Measurements from ENCODE around the gene DHRSX.
"Not testable (repeated sequence)": the region's sequence is repeated elsewhere in the genome, so short reads cannot be mapped to it uniquely, and the experiment has no call there.

Gene DHRSX, protein sequence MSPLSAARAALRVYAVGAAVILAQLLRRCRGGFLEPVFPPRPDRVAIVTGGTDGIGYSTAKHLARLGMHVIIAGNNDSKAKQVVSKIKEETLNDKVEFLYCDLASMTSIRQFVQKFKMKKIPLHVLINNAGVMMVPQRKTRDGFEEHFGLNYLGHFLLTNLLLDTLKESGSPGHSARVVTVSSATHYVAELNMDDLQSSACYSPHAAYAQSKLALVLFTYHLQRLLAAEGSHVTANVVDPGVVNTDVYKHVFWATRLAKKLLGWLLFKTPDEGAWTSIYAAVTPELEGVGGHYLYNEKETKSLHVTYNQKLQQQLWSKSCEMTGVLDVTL

DNA sequence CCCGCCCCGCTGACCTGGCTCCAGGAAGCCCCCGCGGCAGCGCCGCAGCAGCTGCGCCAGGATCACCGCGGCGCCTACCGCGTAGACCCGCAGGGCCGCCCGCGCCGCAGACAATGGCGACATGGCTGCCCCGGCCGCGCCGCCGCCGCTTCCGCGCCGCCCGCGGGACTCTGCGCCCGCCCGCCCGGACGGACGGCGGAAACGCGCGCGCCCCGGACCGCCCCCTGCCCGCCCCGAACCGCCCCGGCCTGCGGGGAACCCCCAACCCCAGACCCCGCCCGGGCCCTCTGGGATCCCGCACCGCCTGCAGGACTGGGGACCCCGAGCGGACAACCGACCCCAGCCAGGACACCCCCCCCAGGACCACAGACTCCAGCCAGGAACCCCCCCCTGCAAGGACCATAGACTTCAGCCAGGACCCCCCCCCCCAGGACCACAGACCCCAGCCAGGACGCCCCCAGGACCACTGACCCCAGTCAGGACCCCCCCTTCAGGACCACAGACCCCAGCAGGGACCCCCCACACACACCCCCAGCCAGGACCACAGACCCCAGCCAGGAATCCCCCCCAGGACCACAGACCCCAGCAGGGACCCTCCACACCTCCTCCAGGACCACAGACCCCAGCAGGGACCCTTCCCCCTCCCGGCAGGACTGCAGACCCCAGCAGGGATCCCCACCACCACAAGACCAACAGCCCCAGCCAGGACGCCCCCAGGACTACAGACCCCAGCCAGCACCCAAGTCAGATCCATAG lies at the start of gene DHRSX, which contains the start of gene ZBED1:
DHRSX (minus strand) TSS at position 174 of the 756 bp plus-strand sequence; CDS start at position 123, 51 bp downstream.
ZBED1 (minus strand) TSS at position 174 of the 756 bp plus-strand sequence. CDS start 10,257 bp downstream, outside the sequence.
- DNase-seq (ENCODE audit: extremely low spot score, insufficient read length, low read depth) (peak; percentile 63), FAIRE-seq (no peak)

- FAIRE-seq = peak; percentile 41
- no peak for DNase-seq (ENCODE audit: extremely low spot score, insufficient read length, low read depth)
These were observed 49.1 kb upstream of the DHRSX start for GRCh38 chrX:2549876-2550275.

DNA sequence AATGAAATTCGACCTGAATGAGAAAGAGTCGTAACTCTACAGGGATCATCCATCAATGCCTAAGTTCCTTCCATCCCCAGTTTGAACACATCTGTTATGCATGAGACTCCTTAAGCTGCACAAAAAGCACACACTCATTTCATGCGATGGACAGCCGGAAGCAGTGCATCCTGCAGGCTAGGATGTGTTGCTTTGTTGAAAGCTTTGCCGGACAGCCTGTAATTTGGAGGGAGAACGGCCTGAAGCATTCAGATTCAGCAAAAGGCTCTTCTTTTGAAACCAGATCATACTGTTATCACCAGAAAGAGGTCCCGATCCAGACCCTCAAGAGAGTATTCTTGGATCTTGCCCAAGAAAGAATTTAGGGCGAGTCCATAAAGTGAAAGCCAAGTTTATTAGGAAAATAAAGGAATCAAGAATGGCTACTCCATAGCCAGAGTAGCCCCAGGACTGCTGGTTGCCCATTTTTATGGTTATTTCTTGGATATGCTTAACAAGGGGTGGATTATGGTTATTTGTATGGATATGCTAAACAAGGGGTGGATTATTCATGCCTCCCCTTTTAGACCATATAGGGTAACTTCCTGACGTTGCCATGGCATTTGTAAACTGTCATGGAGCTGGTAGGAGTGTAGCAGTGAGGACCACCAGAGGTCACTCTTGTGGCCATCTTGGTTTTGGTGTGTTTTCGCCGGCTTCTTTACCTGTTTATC lies 48.1 kb upstream of the DHRSX start:
- no peak for FAIRE-seq

GRCh38 chrX:2547736-2548135 lies 47.0 kb upstream of the DHRSX start:
- DNase-seq (ENCODE audit: extremely low spot score, insufficient read length, low read depth) = no peak
- FAIRE-seq = no peak

More for the DNA sequence above, 48.1 kb upstream of the DHRSX start:
- no peak for DNase-seq (ENCODE audit: extremely low spot score, insufficient read length, low read depth)

- no peak for FAIRE-seq
- DNase-seq (ENCODE audit: extremely low spot score, insufficient read length, low read depth) = no peak
These were observed 45.7 kb upstream of the DHRSX start for GRCh38 chrX:2546496-2546895.

GRCh38 chrX:2545144-2545543 lies 44.4 kb upstream of the DHRSX start:
- DNase-seq (ENCODE audit: extremely low spot score, insufficient read length, low read depth) (no peak), FAIRE-seq (no peak)

- FAIRE-seq = no peak
- no peak for DNase-seq (ENCODE audit: extremely low spot score, insufficient read length, low read depth)
These were observed 42.2 kb upstream of the DHRSX start for GRCh38 chrX:2542826-2543521.

GRCh38 chrX:2541603-2542002 lies 40.8 kb upstream of the DHRSX start:
- no peak for FAIRE-seq
- DNase-seq (ENCODE audit: extremely low spot score, insufficient read length, low read depth) = no peak

GRCh38 chrX:2540426-2540947 lies 39.7 kb upstream of the DHRSX start:
- DNase-seq (ENCODE audit: extremely low spot score, insufficient read length, low read depth) = no peak
- FAIRE-seq = no peak

DNA sequence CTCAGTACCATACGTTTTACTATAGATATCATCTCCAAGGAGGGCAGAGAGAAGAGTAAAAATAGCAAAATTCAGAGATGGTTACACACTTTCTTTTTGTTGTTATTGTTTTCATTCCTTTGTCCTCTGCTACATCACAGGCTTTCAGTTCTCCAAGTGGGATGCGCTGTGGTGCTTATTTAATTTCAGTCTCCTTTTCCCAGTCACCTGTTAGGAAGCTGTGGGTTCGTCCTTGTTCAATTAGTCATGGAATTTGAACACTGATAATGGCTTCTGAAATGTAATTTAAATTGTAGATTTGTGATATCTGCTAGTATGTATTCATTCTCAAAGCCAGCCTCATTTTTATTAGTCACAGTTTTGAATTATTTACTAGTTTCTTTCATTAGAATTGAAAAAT lies 38.8 kb upstream of the DHRSX start:
- DNase-seq (ENCODE audit: extremely low spot score, insufficient read length, low read depth) (no peak), FAIRE-seq (no peak)

- no peak for FAIRE-seq
- no peak for DNase-seq (ENCODE audit: extremely low spot score, insufficient read length, low read depth)
These were observed 37.4 kb upstream of the DHRSX start for GRCh38 chrX:2538031-2538757.

DNA sequence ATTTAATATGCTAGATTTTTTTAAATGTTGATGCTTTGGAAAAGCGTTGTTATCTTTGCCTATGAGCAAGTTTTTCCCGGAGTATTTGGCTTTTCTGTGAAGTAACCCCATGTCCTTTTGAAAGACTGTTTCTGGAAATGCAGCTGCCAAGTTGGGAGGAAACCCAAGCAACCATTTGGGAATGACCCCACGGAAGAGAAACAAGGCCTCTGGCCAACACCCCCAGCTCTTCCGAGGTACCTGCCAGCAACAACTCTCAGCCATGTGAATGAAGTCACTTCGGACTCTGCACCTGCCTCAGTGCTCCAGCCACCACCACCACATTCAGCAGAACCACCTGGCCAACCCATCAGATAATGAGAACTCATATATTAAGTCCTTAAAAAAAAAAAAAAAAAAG lies 36.2 kb upstream of the DHRSX start:
- FAIRE-seq (no peak), DNase-seq (ENCODE audit: extremely low spot score, insufficient read length, low read depth) (no peak)

DNA sequence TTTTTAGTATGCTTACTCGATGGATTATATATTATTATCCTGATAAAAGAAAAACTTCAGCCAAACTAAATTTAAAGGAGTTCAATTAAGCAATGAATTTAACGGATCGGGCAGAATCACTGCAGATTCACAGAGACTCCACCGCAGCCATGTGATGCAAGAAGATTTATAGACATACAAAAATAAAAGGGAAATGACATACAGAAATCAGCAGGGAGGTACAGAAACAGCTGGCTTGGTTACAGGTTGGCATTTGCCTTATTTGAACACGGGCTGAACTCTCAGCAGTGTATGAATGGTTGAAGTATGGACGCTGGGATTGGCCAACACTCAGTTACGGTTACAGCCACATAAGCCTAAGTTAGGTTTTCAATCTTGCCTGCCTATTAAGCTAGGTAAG lies 35.4 kb upstream of the DHRSX start:
- FAIRE-seq = no peak

DNA sequence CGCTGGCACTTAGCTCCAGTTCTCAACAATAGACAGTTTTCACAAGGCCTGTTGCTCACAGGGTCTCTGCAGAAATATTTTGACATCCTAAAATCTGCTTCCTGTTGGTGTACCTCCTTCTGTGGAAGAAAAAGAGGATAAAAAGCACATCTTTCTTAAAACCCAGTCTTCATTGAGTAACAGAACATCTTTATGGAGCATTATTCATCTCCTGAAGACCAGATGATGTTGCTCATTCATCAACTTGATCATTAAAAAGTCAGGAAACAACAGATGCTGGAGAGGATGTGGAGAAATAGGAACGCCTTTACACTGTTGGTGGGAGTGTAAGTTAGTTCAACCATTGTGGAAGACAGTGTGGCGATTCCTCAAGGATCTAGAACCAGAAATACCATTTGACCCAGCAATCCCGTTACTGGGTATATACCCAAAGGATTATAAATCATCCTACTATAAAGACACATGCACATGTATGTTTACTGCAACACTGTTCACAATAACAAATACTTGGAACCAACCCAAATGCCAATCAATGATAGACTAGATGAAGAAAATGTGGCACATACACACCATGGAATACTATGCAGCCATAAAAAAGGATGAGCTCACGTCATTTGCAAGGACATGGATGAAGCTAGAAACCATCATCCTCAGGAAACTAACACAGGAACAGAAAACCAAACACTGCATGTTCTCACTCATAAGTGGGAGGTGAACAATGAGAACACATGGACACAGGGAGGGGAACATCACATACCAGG lies 33.7 kb upstream of the DHRSX start:
- FAIRE-seq; DNase-seq (ENCODE audit: extremely low spot score, insufficient read length, low read depth): not testable (repeated sequence)

More for the DNA sequence above, 35.4 kb upstream of the DHRSX start:
- DNase-seq (ENCODE audit: extremely low spot score, insufficient read length, low read depth) = no peak

- FAIRE-seq (no peak), DNase-seq (ENCODE audit: extremely low spot score, insufficient read length, low read depth) (no peak)
These were observed 32.6 kb upstream of the DHRSX start for GRCh38 chrX:2533424-2533823.

GRCh38 chrX:2526390-2526789 lies 25.6 kb upstream of the DHRSX start:
- peak; percentile 62 for FAIRE-seq
- DNase-seq (ENCODE audit: extremely low spot score, insufficient read length, low read depth) = no peak

DNA sequence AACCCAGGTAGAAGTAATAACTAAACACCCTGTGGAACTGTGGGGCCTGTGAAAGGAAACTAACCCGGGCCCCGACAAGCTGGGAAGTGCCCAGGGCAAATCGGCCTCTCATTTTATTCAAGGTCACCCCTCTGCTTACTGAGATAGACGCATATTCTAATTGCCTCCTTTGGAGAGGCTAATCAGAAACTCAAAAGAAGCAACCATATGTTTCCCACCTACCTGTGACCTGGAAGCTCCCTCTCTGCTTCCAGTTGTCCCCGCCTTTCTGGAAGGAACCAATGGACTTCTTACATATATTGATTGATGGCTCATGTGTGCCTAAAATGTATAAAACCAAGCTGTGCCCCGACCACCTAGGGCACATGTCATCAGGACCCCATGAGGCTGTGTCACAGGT lies 23.1 kb upstream of the DHRSX start:
- no peak for FAIRE-seq
- no peak for DNase-seq (ENCODE audit: extremely low spot score, insufficient read length, low read depth)

GRCh38 chrX:2521927-2522386 lies 21.2 kb upstream of the DHRSX start:
- no peak for FAIRE-seq
- DNase-seq (ENCODE audit: extremely low spot score, insufficient read length, low read depth) = no peak
